Neuronal stem cell (in vitro differentiated cells): Measurements from ENCODE around the gene DDX6. TPM values are rescaled to one million over a fixed set of nuclear protein-coding genes. Genes with fewer than 3 reads are reported as not detected.

Source experiments
- small RNA-seq: library from polyadenylated mRNA; stranded (forward); fragments of <200 nt; extraction: miRNeasy Mini kit (QIAGEN cat#:217004); gene quantifications from one replicate; pipeline ENCODE3, GENCODE V24; 2013; ENCODE audit not compliant: insufficient read depth

Gene DDX6

Small RNA genes lying within 50 kb of the gene (small RNA-seq; reads per million reads assigned to genes)
- gene AP004609.2 (not detected), gene RF00019 (not detected), gene RNU6-376P (not detected)
